ENCODE data around the gene FUT7. TPM values are rescaled to one million over a fixed set of nuclear protein-coding genes. Genes with fewer than 3 reads are reported as not detected.

The FUT7 gene
- total and polyA plus RNA-seq, 2 of the 8 experiments (the other 6 are each of a cell fraction or from before 2014, with no cell fraction given): not detected

- no peak overlapping the region for H4K5ac ChIP-seq (ENCODE audit: insufficient read length, low read depth, low read length)
- H4K91ac ChIP-seq (replicated peaks; ENCODE audit: insufficient read length, low read length): no peak overlapping the region
- DNase-seq (ENCODE audit: low read depth in 1 of 2, low spot score in 2 of 2): no peak
- H3K23me2 ChIP-seq (ENCODE audit: low read depth, low read length): peaks cover 20% of the 10 kb centered on the region; the same call in 1 of the 2 replicates
- no peak overlapping the region for H3K9ac ChIP-seq (replicated peaks in 1 of 4; ENCODE audit: extremely low read depth in 1 of 4, low read depth in 3 of 4, low read length in 3 of 4)
- no peaks in the 10 kb centered on the region for H3K36me3 ChIP-seq (ENCODE audit: control insufficient read depth in 2 of 4, insufficient read depth in 4 of 4, low read length in 3 of 4)
- ChIA-PET POLR2A (ENCODE audit: partially characterized antibody) (interaction anchor here (0.7 to 0.8 kb wide), 2 partner anchors 14 to 209 kb away, joined by 3 read pairs; no protein-coding TSS in a partner anchor), CTCF (ENCODE audit: partially characterized antibody) (interaction anchor here (1.0 to 3.0 kb wide), 3 partner anchors 48 to 180 kb away, joined by 4 to 18 read pairs (median 5); partner anchors contain the start of gene ABCA2)
- H3K27ac ChIP-seq (ENCODE audit: low read depth, low read length): no peak overlapping the region
- H2BK5ac ChIP-seq (ENCODE audit: low read depth, low read length): no peak overlapping the region
- H3K18ac ChIP-seq (ENCODE audit: extremely low read depth, low read length): no peak overlapping the region
- H2BK15ac ChIP-seq (ENCODE audit: low read length): no peak overlapping the region
- H3K23ac ChIP-seq (ENCODE audit: insufficient read length): no peak overlapping the region
- no peak overlapping the region for H3K14ac ChIP-seq (ENCODE audit: insufficient read length)
- no peak overlapping the region for H3K4ac ChIP-seq (replicated peaks; ENCODE audit: insufficient read length, low read depth, low read length)
- no peaks in the 10 kb centered on the region for H3K79me1 ChIP-seq (ENCODE audit: low read depth, low read length)
- no peak overlapping the region for H4K8ac ChIP-seq (ENCODE audit: extremely low read depth, insufficient read depth, low read length)
- H3K27me3 ChIP-seq (replicated peaks in 1 of 4; ENCODE audit: control insufficient read depth in 3 of 4, extremely low read depth in 1 of 4, insufficient read depth in 3 of 4, low read length in 3 of 4): peaks cover 13 to 30% (median 27%) of the 10 kb centered on the region in 4 experiments
- no peak overlapping the region for H3K56ac ChIP-seq (replicated peaks; ENCODE audit: insufficient read length, low read depth, low read length)
- no peak overlapping the region for H3K4me3 ChIP-seq (ENCODE audit: extremely low read depth in 1 of 4, insufficient read depth in 2 of 4, low read depth in 3 of 4, low read length in 4 of 4)
- peaks cover 0 to 3% of the 10 kb centered on the region in 2 experiments for H4K20me1 ChIP-seq (replicated peaks in 1 of 2; ENCODE audit: control insufficient read depth in 1 of 2, insufficient read depth in 2 of 2, low read length in 2 of 2)
- H3K9me3 ChIP-seq (ENCODE audit: insufficient read depth in 2 of 2, low read depth in 1 of 2, low read length in 1 of 2): no peaks in the 10 kb centered on the region
- no peak overlapping the region for H2BK12ac ChIP-seq (ENCODE audit: low read depth, low read length)
- H2AK5ac ChIP-seq (ENCODE audit: low read depth, low read length): no peak overlapping the region
- no peak for FAIRE-seq
- H3K4me2 ChIP-seq (ENCODE audit: insufficient read depth in 1 of 2, low read depth in 2 of 2, low read length in 2 of 2): no peak overlapping the region
- no peaks in the 10 kb centered on the region for H3K79me2 ChIP-seq (ENCODE audit: control insufficient read depth in 1 of 2, insufficient read depth in 2 of 2, low read length in 2 of 2)
- WGBS, 2 experiments (ENCODE audit: extremely low coverage in 1 of 2, insufficient coverage in 1 of 2, insufficient read length in 1 of 2, insufficient replicate concordance in 2 of 2, low coverage in 1 of 2, low lambda C conversion rate in 2 of 2, missing lambda C conversion rate in 1 of 2): 90% methylated on average over 16 of the region's 16 CpGs; no CpG with 5 or more reads in 1 of the 2 experiments
- no peak overlapping the region for H2AFZ ChIP-seq (ENCODE audit: low read length)
- H2BK20ac ChIP-seq (ENCODE audit: low read length): no peak overlapping the region
- peaks cover 0 to 16% (median 7%) of the 10 kb centered on the region in 4 experiments; a peak in 5 of 7 replicates for H3K4me1 ChIP-seq (replicated peaks in 1 of 4; ENCODE audit: control insufficient read depth in 3 of 4, insufficient read depth in 4 of 4, low read length in 3 of 4)
- no peak overlapping the region for H2BK120ac ChIP-seq (replicated peaks; ENCODE audit: low read depth, low read length)
- TF ChIP-seq TBP (IDR thresholded peaks at IDR 0.05; ENCODE audit: low read depth, low read length) (no peak), CHD2 (IDR thresholded peaks at IDR 0.05; ENCODE audit: low read length) (no peak), NANOG (IDR thresholded peaks at IDR 0.05; ENCODE audit: insufficient read depth, low read depth, low read length, poor library complexity, severe bottlenecking) (no peak), ATF3 (IDR thresholded peaks at IDR 0.05; ENCODE audit: insufficient read depth, low read depth, low read length) (no peak), EP300 (IDR thresholded peaks at IDR 0.05; ENCODE audit: borderline replicate concordance in 1 of 2, low read depth in 2 of 2, low read length in 2 of 2) (no peak), GTF2F1 (IDR thresholded peaks at IDR 0.05; ENCODE audit: borderline replicate concordance, low read depth, low read length) (no peak), POLR2A (IDR thresholded peaks at IDR 0.05; ENCODE audit: control extremely low read depth in 1 of 2, low read depth in 2 of 2, low read length in 2 of 2) (no peak), RFX5 (IDR thresholded peaks at IDR 0.05; ENCODE audit: borderline replicate concordance, low read depth, low read length) (no peak), HDAC6 (IDR thresholded peaks at IDR 0.05; ENCODE audit: low read depth, low read length) (no peak), SUZ12 (IDR thresholded peaks at IDR 0.05; ENCODE audit: low read length) (no peak), ZNF274 (IDR thresholded peaks at IDR 0.05; ENCODE audit: borderline replicate concordance, extremely low read depth, low read length) (no peak), NRF1 (IDR thresholded peaks at IDR 0.05; ENCODE audit: low read depth, low read length) (no peak)
Observed at GRCh38 chr9:136980669-136981478, 51.0 kb downstream of the FUT7 start.
